Stimulated activated CD4-positive, alpha-beta T cell treated with anti-CD3 and anti-CD28 coated beads, Interleukin-2, amount 100 ng/mL, for 24 hours (primary cell): ENCODE data around the gene DUSP6.
A peak's percentile ranks its signal among the peaks of the same experiment; 100 is the strongest.
"Not testable (repeated sequence)": the region's sequence is repeated elsewhere in the genome, so short reads cannot be mapped to it uniquely, and the experiment has no call there.

Source experiments
- DNase-seq, 2 donors: peaks; one replicate each; pipeline ENCODE4 v3.0.0-alpha.2; 2020

The DUSP6 gene

GRCh38 chr12:89351489-89352241 lies 636 bp downstream of the DUSP6 start:
- peak; percentile 43 to 53 for DNase-seq

- peak; percentile 26 to 32 for DNase-seq
These were observed 1.4 kb downstream of the DUSP6 start for GRCh38 chr12:89350630-89351488.

- no peak for DNase-seq
These were observed 2.1 kb downstream of the DUSP6 start for GRCh38 chr12:89350260-89350629.

DNA sequence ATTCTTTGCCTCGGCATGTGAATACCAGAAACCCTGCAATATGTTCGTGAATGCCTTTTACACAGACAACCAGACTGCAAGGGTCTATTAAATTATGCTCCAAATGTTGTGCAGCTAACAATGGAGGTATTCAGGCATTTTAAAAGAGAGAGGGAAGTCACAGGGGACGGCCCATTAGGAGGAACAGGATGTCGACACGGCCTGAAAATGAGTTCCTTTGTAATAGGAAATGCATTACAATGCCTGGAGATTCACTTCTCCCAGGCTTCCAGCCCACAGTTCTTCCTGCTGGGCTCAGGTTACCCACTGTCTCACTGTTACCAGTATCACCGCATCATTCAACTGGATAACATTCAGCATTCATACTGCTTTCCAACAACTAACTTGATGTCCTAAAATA lies 2.5 kb downstream of the DUSP6 start:
- DNase-seq, result no peak

GRCh38 chr12:89348894-89349699 lies 3.2 kb downstream of the DUSP6 start:
- DNase-seq, result no peak

GRCh38 chr12:89347325-89347829 lies 4.9 kb downstream of the DUSP6 start:
- DNase-seq, result no peak

DNA sequence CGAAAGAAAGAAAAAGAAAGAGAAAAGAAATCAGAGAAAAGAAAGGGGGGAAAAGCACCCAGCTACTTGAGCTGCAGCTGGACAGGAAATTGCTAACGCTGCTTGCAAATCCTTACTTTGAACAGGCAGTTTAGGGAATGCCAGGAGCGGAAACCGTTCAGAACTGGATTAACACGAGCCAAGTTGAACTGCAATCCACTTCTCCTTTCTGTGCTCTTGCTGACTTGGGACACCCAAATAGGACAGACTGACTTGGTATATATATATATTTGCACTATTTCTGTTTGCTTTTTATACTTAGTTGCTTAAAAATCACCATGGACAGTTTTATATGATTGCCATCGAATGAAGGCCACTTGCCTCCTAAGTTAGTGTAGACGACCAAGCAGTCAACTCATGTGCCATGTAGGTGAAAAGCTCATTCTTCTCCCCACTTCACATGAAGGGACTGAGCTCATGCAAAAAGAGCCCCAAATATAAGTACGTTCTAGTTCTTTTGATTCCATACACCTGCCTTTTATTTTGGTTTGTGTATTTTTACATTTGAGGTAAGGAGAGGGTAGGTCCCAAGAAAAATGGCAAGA lies 5.5 kb downstream of the DUSP6 start:
- DNase-seq, result no peak

- peak; percentile 25 to 34 for DNase-seq
These were observed 6.2 kb downstream of the DUSP6 start for GRCh38 chr12:89345830-89346740.

- no peak for DNase-seq
These were observed 6.9 kb downstream of the DUSP6 start for GRCh38 chr12:89345376-89345775.

- no peak for DNase-seq
These were observed 7.5 kb downstream of the DUSP6 start for GRCh38 chr12:89344862-89345202.

GRCh38 chr12:89344043-89344861 lies 8.0 kb downstream of the DUSP6 start:
- no peak for DNase-seq

DNA sequence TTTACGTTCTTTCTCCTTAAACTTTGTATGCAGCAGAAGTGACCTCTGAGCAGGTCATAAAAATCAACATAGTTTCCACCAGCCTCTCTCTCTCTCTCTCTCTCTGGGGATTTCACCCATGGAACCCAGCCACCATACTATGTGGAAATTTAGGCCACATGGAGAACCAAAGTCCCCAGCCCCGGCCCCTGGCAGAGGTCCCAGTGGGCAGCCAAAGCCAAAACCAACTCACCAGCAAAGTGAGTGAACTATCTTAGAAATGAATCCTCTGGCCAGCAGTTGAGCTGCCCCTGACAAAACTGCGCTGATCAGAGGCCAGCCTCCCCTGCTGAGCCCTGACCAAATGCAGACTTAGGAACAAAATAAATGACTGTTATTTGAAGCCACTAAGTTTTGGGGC lies 9.2 kb downstream of the DUSP6 start:
- no peak for DNase-seq

DNA sequence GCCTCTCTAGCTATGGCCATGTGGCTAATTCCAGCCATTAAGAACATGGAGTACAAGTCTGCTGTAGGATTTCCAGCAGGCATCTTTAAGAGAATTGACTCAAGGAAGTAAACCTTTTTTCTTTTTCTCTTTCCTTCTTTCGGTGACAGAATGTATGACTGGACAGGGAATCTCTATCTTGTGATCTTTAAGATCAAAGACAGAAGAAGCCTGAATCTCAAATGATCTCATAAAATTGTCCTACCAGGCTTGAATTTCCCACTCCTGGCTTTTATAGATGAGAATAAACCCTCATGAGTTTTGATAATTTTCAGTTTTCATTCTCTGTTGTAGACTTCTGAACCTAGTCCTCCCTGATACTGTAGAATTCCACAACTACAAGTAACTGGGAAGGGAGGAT lies 11.4 kb downstream of the DUSP6 start:
- DNase-seq, result no peak

GRCh38 chr12:89339526-89339925 lies 12.8 kb downstream of the DUSP6 start:
- no peak for DNase-seq

DNA sequence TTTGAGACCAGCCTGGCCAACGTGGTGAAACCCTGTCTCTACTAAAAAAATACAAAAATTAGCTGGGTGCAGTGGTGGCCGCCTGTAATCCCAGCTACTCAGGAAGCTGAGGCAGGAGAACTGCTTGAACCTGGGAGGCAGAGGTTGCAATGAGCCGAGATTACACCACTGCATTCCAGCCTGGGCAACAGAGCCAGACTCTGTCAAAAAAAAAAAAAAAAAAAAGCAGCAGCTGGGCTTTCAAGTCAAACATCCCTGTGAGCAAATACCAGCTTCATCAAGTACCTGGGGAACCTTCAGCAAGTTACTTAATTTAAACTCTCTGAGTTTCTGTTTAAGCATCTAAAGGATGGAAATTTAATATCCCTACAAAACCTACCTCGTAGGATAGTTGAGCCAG lies 15.2 kb downstream of the DUSP6 start:
- not testable (repeated sequence) for DNase-seq

DNA sequence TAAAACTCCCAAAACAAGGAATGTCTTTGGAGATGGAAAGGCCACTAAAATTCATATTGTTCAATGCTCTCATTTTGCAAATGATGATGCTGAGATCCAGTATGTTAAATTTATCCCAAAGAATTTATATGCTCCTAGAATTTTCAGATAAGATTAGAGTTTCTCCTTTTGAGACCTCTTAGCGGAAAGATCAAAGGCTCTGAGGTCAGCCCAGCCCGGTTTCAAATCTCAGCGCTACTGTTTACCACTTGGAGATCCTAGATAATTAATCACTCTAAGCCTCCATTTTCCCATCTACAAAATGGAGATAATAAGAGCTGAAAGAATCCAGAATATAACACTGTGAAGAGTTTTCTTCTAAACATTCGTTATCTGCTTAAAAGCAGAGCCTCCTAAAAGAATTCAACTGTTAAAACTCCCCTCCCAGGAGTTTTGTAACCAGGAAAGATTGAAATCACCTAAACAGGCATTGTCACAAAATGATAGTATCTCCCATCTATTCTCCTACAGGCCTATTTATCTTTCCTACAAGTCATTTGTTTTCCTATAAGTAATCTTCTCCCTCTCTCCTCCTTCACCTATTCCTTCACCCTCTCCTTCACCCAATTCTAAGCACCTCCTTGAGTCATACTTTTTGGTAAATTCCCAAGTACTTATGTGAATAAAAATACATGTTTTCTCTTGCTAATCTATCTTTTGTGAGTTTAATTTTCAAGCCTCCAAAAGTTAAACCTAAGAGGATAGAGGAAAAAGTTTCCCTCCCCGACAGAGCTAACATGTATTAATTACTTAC lies 16.7 kb downstream of the DUSP6 start:
- DNase-seq, result no peak

DNA sequence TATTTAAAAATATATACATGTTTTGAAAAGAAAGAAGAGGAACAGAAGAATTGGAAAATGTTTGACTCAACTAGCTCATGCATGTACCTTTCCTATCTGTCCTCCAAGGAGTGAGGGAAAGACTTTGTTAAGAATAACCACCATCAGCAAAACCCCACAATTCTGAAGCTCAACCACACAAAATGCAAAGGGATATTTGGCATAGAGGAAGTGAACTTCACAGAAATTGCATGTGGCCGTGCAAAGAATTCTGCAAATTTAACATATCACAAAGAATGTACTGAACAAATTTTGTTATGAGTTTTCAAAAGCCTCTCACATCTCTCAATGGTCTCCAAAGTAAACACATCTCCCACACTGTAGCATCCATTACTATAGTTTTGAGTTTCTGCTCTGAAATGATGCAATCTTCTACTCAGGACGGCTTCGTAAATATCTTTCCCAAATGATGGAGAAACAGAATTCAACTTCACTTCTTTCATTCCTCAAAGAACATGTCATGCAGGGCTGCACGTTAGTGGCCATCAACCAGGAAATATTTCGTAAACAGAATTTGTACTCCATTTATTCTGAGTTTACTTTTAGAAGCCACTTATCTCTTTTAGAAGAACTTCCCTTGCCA lies 17.6 kb downstream of the DUSP6 start:
- no peak for DNase-seq

GRCh38 chr12:89333564-89334252 lies 18.6 kb downstream of the DUSP6 start:
- peak in 1 of 2 donors; percentile 28 for DNase-seq
